ENCODE results near the gene MTHFD1L.
A peak's percentile ranks its signal among the peaks of the same experiment; 100 is the strongest.

The MTHFD1L gene

DNA sequence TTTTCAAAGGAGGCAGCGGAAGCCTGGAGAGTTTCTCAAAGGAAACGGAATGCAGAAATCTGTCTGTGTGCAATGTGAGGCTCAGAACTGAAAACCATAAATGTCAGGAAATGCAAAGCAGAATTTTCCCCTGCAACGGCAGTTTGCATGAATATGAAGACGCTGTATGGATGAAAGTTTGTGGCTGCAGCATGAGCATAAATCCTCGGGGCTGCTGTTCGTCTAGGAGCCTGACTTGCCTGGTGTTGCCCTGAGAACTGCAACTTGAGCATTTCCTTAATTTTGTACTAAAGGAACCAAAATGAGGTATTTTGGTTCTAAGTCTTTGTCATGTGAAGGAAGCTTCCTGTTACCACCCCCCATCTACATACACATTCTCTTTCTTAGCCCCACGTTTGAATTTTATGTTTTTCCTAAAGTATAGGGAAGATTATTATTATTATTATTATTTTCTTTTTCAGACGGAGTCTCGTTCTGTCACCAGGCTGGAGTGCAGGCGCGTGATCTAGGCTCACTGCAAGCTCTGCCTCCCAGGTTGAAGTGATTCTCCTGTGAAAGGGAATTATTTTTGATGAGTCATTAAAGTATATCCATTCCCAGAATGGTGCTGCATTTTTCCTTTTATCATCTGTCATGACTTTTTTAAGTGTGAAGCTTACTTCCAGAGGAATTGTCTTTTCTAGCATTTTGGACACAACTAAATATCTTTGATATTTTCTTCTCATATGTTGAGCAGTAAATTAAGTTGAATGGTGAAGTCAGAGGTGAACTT, 33.1 kb downstream of the MTHFD1L start:
- no peak for DNase-seq (ENCODE audit: low spot score)

- DNase-seq (ENCODE audit: low spot score): no peak
These were observed 33.7 kb downstream of the MTHFD1L start for GRCh38 chr6:150899231-150899630.

- no peak for DNase-seq (ENCODE audit: low spot score)
These were observed 34.5 kb downstream of the MTHFD1L start for GRCh38 chr6:150900049-150900448.

- no peak for DNase-seq (ENCODE audit: low spot score)
These were observed 36.8 kb downstream of the MTHFD1L start for GRCh38 chr6:150902142-150902776.

GRCh38 chr6:150905769-150906168, 40.3 kb downstream of the MTHFD1L start:
- no peak for DNase-seq (ENCODE audit: low spot score)

GRCh38 chr6:150906641-150907326, 41.3 kb downstream of the MTHFD1L start:
- no peak for DNase-seq (ENCODE audit: low spot score)

DNA sequence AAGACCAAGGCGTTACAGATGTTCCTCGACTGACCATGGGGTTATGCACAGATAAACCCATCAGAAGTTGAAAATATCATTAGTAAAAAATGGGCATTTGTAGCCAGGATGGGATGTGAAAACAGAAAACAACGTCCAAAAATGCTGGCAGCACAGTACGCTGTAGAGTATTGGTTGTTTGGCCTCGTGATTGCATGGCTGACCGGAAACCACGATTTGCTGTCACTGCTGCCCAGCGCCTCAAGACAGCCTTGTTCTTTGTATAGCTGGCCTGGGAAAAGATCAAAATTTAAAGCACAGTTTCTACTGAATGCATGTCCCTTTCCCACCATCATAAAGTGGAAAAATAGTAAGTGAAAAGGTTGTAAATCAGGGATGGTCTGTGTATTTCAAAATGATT, 41.9 kb downstream of the MTHFD1L start:
- DNase-seq (ENCODE audit: low spot score): no peak

DNA sequence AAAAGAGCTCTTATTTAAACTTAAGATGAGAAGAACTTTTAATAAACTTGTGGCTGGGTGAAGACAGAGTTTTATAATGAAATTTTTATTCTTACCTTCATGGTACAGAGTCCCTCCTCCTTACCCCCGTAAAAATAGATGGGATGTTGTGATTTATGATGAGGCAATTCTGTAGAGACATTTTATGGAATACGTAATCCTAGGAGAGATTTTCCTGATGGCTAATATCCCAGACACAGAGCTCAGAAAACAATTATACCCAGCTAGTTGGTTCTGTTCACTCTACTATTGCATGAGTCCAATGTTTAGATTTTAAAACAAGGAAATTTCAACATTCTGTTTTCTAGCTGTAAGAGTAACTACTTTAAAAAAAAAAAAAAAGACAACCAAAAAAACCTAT, 43.4 kb downstream of the MTHFD1L start:
- DNase-seq (ENCODE audit: low spot score): no peak

GRCh38 chr6:150910561-150910960, 45.1 kb downstream of the MTHFD1L start:
- DNase-seq (ENCODE audit: low spot score): no peak

DNA sequence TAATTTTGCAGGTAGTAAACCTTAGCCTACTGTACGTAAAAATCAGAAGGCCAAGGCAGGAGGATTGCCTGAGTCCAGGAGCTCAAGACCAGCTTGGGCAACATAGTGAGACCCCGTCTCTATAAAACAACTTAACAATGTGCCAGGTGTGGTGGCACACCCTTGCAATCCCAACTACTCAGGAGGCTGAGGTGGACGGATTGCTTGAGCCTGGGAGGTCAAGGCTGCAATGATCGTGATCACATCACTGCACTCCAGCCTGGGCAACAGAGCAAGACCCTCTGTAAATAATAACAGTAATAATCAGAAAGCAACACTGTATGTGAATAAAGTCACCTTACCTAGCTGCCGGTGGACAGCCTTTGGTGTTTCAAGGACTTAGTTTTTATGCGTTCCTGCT, 48.9 kb downstream of the MTHFD1L start:
- no peak for DNase-seq (ENCODE audit: low spot score)

DNA sequence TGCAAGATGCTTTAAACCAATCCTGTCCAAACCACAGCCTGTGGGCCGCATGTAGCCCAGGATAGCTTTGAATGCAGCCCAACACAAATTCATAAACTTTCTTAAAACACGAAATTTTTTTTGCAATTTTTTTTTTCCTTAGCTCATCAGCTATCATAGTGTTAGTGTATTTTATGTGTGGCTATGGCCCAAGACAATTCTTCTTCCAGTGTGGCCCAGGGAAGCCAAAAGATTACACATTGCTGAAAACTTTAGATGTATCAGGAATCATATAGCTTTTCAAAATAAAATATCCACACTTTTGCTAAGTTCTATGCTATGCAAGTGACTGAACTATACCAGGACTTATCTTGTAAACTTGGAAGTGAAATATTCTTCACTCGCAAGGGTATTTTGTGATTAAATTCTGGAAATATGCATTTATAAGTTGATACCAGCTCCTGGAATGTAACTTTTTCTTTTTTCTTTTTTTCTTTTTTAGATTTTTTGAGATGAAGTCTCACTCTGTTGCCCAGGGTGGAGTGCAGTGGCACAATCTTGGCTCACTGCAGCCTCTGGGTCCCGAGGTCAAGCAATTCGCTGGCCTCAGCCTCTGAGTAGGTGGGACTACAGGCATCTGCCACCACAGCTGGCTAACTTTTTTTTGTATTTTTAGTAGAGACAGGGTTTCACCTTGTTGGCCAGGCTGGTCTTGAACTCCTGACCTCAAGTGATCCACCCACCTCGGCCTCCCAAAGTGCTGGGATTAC, 49.8 kb downstream of the MTHFD1L start:
- no peak for DNase-seq (ENCODE audit: low spot score)

DNA sequence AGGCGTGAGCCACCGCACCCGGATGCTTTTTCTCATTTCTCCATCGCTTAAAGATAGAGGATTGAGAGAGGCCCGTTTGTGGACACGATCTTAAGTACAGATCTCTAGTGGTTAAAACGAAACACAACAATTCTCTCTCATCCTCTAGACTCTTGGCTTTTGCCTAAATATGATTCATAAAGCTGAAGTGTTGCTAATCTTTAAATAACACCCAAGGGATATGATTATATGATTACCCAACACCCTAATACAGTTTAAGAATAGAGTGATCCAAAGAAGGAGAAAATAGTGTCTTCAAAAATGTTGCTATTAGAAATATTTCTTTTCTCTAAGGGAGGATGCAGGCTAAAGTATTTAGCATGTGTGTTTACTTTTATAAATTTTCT, 50.4 kb downstream of the MTHFD1L start:
- DNase-seq (ENCODE audit: low spot score): no peak

GRCh38 chr6:150919938-150920337, 54.4 kb downstream of the MTHFD1L start:
- no peak for DNase-seq (ENCODE audit: low spot score)

- no peak for DNase-seq (ENCODE audit: low spot score)
These were observed 56.6 kb downstream of the MTHFD1L start for GRCh38 chr6:150922137-150922536.

- no peak for DNase-seq (ENCODE audit: low spot score)
These were observed 59.5 kb downstream of the MTHFD1L start for GRCh38 chr6:150924808-150925589.

- DNase-seq (ENCODE audit: low spot score): no peak
These were observed 60.1 kb downstream of the MTHFD1L start for GRCh38 chr6:150925590-150925928.

DNA sequence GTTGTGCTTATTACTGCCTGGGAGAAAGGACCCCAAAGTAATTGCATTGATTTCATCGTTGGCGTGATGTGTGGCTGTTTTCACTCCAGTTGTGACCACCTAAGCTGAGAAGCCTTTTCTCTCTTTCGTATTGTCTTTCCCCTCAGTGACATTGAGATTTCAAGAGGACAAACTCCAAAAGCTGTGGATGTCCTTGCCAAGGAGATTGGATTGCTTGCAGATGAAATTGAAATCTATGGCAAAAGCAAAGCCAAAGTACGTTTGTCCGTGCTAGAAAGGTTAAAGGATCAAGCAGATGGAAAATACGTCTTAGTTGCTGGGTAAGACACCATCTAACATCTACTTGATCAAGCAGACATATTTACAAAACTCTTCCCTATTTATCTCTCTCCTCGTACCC, 60.5 kb downstream of the MTHFD1L start:
- no peak for DNase-seq (ENCODE audit: low spot score)

GRCh38 chr6:150928882-150929281, 63.4 kb downstream of the MTHFD1L start:
- no peak for DNase-seq (ENCODE audit: low spot score)

- DNase-seq (ENCODE audit: low spot score): no peak
These were observed 63.9 kb downstream of the MTHFD1L start for GRCh38 chr6:150929416-150929815.

- DNase-seq (ENCODE audit: low spot score): peak; percentile 62
These were observed 65.3 kb downstream of the MTHFD1L start for GRCh38 chr6:150930841-150931240.

DNA sequence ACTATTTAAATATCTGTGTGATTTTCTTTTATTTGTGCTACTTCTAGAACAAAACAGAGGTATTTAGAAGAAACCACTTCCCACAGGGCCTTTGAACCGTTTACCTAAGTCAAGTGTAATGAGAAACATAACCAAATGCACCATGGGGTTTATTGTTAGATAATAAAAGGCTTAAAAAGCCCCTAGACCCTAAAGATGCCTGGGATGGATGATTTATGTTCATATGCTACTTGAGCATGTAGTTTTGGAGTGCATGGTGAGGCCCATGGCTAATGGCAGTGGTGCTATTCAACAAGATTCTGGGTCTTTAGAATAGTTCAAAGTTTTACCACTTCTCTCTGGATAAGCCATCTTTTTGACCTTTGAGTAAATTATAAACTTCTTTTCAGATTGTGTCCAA, 65.9 kb downstream of the MTHFD1L start:
- DNase-seq (ENCODE audit: low spot score): no peak

GRCh38 chr6:150932996-150933395, 67.5 kb downstream of the MTHFD1L start:
- no peak for DNase-seq (ENCODE audit: low spot score)

Measured in hepatic stellate cell (primary cell).